Glutamatergic neuron (in vitro differentiated cells): ENCODE results near the gene SLC25A53. TPM values are rescaled to one million over a fixed set of nuclear protein-coding genes. Genes with fewer than 3 reads are reported as not detected.

Source experiments
- total RNA-seq: library from RNA; stranded (reverse); fragmentation: NEBNext Ultra II Directional; extraction: Animal tissue kit (Norgen Biotek cat#: 25700); gene quantifications from one replicate; pipeline ENCODE4 v1.2.1, GENCODE V29; 2021; ENCODE audit not compliant: unreplicated experiment

The SLC25A53 gene
- total RNA-seq, 1 donor from 2014 or later: 5.7 TPM

Other genes with a start within 250 kb of the SLC25A53 start
- 68.6 TPM for gene TMSB15B, start 194.4 kb downstream of the SLC25A53 start, total RNA-seq
- not detected for gene H2BW1, start 143.3 kb downstream of the SLC25A53 start, total RNA-seq
- not detected for gene H2BW2, start 117.1 kb downstream of the SLC25A53 start, total RNA-seq
- 30.1 TPM for gene TMSB15C, start 80.8 kb downstream of the SLC25A53 start, total RNA-seq
- 12.1 TPM for gene ZCCHC18, start 44.5 kb downstream of the SLC25A53 start, total RNA-seq
- gene FAM199X, start 9.4 kb upstream of the SLC25A53 start, total RNA-seq: 14.9 TPM
- gene ESX1, start 97.9 kb upstream of the SLC25A53 start, total RNA-seq: not detected